ENCODE data around the gene CDC42BPG. TPM values are rescaled to one million over a fixed set of nuclear protein-coding genes. Genes with fewer than 3 reads are reported as not detected.

CDC42BPG gene
- total and polyA plus RNA-seq, 10 of the 15 experiments (the other 5 are each of a cell fraction or from before 2014, with no cell fraction given) = 0.02 to 1.3 (median 0.09) TPM; not detected in 1

DNA sequence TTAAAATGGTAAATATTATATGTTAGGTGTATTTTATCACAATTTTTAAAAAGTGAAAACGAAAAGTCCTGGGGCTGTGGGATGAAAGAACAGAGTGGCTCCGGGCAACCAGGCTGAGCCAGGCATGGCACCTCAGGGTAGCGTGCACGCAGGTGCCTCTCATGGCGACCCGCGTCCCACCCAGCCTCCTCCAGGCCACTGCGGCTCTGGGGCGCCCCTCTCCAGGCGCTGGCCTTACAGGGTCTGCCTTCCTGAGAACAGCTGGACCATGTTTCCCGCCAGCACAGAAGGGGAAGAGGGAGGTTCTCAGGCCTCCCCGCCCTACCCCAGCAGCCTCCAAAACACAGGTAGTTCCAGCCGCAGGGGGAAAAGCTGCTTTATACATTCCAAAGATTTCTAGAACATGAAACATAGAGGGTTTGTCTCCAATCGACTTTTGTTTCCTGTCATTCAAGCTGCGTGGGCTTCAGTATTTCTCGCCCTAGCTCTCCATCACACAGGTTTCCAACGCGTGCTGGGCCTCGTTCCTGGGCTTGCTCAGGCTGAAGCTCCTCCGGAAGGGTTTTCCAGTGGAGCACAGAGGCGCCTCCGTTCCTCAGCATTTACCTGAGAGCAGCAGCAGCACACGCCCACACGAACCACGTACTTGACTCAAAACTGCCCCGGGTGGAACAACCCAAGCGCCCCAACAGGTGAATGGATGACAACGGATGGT, 23.5 kb upstream of the CDC42BPG start (continued):
- TF ChIP-seq, protein P1, sequence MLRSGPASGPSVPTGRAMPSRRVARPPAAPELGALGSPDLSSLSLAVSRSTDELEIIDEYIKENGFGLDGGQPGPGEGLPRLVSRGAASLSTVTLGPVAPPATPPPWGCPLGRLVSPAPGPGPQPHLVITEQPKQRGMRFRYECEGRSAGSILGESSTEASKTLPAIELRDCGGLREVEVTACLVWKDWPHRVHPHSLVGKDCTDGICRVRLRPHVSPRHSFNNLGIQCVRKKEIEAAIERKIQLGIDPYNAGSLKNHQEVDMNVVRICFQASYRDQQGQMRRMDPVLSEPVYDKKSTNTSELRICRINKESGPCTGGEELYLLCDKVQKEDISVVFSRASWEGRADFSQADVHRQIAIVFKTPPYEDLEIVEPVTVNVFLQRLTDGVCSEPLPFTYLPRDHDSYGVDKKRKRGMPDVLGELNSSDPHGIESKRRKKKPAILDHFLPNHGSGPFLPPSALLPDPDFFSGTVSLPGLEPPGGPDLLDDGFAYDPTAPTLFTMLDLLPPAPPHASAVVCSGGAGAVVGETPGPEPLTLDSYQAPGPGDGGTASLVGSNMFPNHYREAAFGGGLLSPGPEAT (IDR thresholded peaks at IDR 0.05; ENCODE audit: low read depth) = no peak
- no peak for TF ChIP-seq RB1 (IDR thresholded peaks at IDR 0.05; ENCODE audit: borderline replicate concordance)
- no peak for TF ChIP-seq TBL1XR1 (IDR thresholded peaks at IDR 0.05; ENCODE audit: low read depth, low read length)
- TF ChIP-seq HDAC2 (IDR thresholded peaks at IDR 0.05) = no peak
- TF ChIP-seq SIX5 (IDR thresholded peaks at IDR 0.05; ENCODE audit: low read depth, low read length, severe bottlenecking) = no peak
- no peak for TF ChIP-seq RAD21 (IDR thresholded peaks at IDR 0.05; ENCODE audit: insufficient read depth, low read depth, low read length)

DNA sequence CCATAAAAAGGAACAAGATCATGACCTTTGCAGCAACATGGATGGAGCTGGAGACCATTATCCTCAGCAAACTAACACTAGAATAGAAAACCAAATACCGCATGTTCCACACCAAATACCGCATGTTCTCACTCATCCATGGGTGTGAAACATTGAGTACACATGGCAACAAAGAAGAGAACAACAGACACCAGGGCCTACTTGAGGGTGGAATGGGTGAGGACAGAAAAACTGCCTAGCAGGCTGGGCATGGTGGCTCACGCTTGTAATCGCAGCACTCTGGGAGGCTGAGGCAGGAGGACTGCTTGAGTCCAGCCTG, 21.7 kb upstream of the CDC42BPG start:
- H4K20me1 ChIP-seq (ENCODE audit: control insufficient read depth, insufficient read depth) = peaks cover 3% of the 10 kb centered on the region; the same call in 1 of the 2 replicates
- peak overlapping the region; percentile 45 for H3K4me3 ChIP-seq
- no peaks in the 10 kb centered on the region for H3K27me3 ChIP-seq (replicated peaks in 1 of 2; ENCODE audit: control insufficient read depth in 2 of 2, insufficient read depth in 2 of 2, low read length in 1 of 2)
- H3K79me2 ChIP-seq (ENCODE audit: control insufficient read depth, insufficient read depth, low read length) = peaks cover 93% of the 10 kb centered on the region
- H3K9me3 ChIP-seq (replicated peaks; ENCODE audit: control insufficient read depth, insufficient read depth, low read length) = no peaks in the 10 kb centered on the region
- WGBS (ENCODE audit: insufficient coverage, insufficient replicate concordance, low lambda C conversion rate, missing lambda C conversion rate) = 26% methylated on average over 4 of the region's 4 CpGs
- H3K27ac ChIP-seq (ENCODE audit: control insufficient read depth, insufficient read depth) = peak overlapping the region; percentile 99
- peak overlapping the region; percentile 56 for H3K9ac ChIP-seq (ENCODE audit: control insufficient read depth, insufficient read depth, low read length)
- ChIA-PET RAD21 (ENCODE audit: unreplicated experiment) (interaction anchor here (13.2 to 15.8 kb wide), 2 partner anchors 12 to 17 kb away, joined by 253 to 316 read pairs; partner anchors contain the start of genes CDC42BPG and EHD1), SMC1A (ENCODE audit: uncharacterized antibody, unreplicated experiment) (interaction anchor here (1.1 to 15.0 kb wide), 4 partner anchors 11 to 130 kb away, joined by 3 to 306 read pairs (median 114); partner anchors contain the start of genes BATF2 and EHD1), CTCF (interaction anchor here (0.6 to 28.8 kb wide), 4 partner anchors 16 to 417 kb away, joined by 3 to 1208 read pairs (median 189); partner anchors contain the start of genes CDC42BPG and EHD1), POLR2A (interaction anchor here (0.6 to 24.3 kb wide), 6 partner anchors 9 to 197 kb away, joined by 3 to 620 read pairs (median 4); partner anchors contain the start of genes CDC42BPG, EHD1 and PPP2R5B)
- in situ Hi-C loops (cut with MboI) = loop anchor here (10.0 kb wide), 1 partner anchor 559 kb away; the partner anchor contains the start of gene NEAT1
- H3K4me1 ChIP-seq (ENCODE audit: control insufficient read depth, insufficient read depth, low read length) = peaks cover 92% of the 10 kb centered on the region
- peak overlapping the region; percentile 83 for H3K4me2 ChIP-seq (ENCODE audit: control insufficient read depth, insufficient read depth)
- DNase-seq (ENCODE audit: low read depth, low spot score) = no peak
- intact Hi-C loops (cut with micrococcal nuclease; ENCODE audit: unreplicated experiment) = no loop called here
- peaks cover 28 to 29% of the 10 kb centered on the region in 2 experiments; a peak in 3 of 4 replicates for H3K36me3 ChIP-seq (ENCODE audit: control insufficient read depth in 2 of 2, insufficient read depth in 2 of 2, low read length in 1 of 2)
- H2AFZ ChIP-seq (ENCODE audit: control insufficient read depth, low read depth, low read length) = no peak overlapping the region
- ATAC-seq = peak; percentile 4
- FAIRE-seq = no peak
- no TSS peak for BruUV-seq (replicated peaks)
- TF ChIP-seq EZH2 (IDR thresholded peaks at IDR 0.05; ENCODE audit: borderline replicate concordance, control insufficient read depth, low read depth, low read length) (no peak), HDGF (IDR thresholded peaks at IDR 0.05) (no peak), SUPT20H (IDR thresholded peaks at IDR 0.05; ENCODE audit: borderline replicate concordance, control insufficient read depth, low read depth, low read length) (no peak), SP1 (IDR thresholded peaks at IDR 0.05; ENCODE audit: low read depth, low read length) (no peak), SREBF2 (IDR thresholded peaks at IDR 0.05; ENCODE audit: low read length) (no peak), POLR2A (IDR thresholded peaks at IDR 0.05; ENCODE audit: low read depth, low read length) (peak; percentile 9; the same call in 1 of the 2 replicates), LARP7 (IDR thresholded peaks at IDR 0.05) (no peak), CREM (IDR thresholded peaks at IDR 0.05; ENCODE audit: low read depth) (no peak), ETV6 (conservative IDR thresholded peaks at IDR 0.05 in 1 of 2, IDR thresholded peaks at IDR 0.05 in 1 of 2; ENCODE audit: borderline replicate concordance in 1 of 2, low read depth in 1 of 2) (0 out of 4 replicates have a peak, but pooled peaks of 1 of the 2 experiments have one; percentile 2)
- TF ChIP-seq, protein P2, sequence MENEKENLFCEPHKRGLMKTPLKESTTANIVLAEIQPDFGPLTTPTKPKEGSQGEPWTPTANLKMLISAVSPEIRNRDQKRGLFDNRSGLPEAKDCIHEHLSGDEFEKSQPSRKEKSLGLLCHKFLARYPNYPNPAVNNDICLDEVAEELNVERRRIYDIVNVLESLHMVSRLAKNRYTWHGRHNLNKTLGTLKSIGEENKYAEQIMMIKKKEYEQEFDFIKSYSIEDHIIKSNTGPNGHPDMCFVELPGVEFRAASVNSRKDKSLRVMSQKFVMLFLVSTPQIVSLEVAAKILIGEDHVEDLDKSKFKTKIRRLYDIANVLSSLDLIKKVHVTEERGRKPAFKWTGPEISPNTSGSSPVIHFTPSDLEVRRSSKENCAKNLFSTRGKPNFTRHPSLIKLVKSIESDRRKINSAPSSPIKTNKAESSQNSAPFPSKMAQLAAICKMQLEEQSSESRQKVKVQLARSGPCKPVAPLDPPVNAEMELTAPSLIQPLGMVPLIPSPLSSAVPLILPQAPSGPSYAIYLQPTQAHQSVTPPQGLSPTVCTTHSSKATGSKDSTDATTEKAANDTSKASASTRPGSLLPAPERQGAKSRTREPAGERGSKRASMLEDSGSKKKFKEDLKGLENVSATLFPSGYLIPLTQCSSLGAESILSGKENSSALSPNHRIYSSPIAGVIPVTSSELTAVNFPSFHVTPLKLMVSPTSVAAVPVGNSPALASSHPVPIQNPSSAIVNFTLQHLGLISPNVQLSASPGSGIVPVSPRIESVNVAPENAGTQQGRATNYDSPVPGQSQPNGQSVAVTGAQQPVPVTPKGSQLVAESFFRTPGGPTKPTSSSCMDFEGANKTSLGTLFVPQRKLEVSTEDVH (IDR thresholded peaks at IDR 0.05; ENCODE audit: low read depth, partially characterized antibody) = no peak
- TF ChIP-seq, protein P3, sequence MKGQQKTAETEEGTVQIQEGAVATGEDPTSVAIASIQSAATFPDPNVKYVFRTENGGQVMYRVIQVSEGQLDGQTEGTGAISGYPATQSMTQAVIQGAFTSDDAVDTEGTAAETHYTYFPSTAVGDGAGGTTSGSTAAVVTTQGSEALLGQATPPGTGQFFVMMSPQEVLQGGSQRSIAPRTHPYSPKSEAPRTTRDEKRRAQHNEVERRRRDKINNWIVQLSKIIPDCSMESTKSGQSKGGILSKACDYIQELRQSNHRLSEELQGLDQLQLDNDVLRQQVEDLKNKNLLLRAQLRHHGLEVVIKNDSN (IDR thresholded peaks at IDR 0.05; ENCODE audit: borderline replicate concordance, extremely low read length, insufficient read depth, low read depth, low read length) = no peak
